Tongue (tissue), 2 donors: ENCODE data around the gene SERF2. TPM values are rescaled to one million over a fixed set of nuclear protein-coding genes. Genes with fewer than 3 reads are reported as not detected.

Source experiments
- DNase-seq: peaks from one replicate; pipeline ENCODE4 v3.0.0-alpha.2; 2015
- total RNA-seq: library from RNA; depleted of rRNA; stranded (reverse); fragments of >200 nt; gene quantifications from one replicate; pipeline ENCODE4 v1.2.3, GENCODE V29; 2014

The SERF2 gene
- 272 TPM for total RNA-seq

- DNase-seq: peak; percentile 100
Measured at GRCh38 chr15:43791993-43792760, at the start of gene SERF2. TSS of gene SERF2 (plus strand) at chr15:43792320. CDS start at chr15:43792377, 57 bp downstream.

GRCh38 chr15:43746245-43746902 is 45.7 kb upstream of the SERF2 start, which contains the start of gene PDIA3:
TSS of gene PDIA3 (plus strand) at chr15:43746438. CDS start at chr15:43746540, 102 bp downstream.
- peak; percentile 96 for DNase-seq

GRCh38 chr15:43746903-43747309 is 45.2 kb upstream of the SERF2 start:
- peak; percentile 20 for DNase-seq

DNA sequence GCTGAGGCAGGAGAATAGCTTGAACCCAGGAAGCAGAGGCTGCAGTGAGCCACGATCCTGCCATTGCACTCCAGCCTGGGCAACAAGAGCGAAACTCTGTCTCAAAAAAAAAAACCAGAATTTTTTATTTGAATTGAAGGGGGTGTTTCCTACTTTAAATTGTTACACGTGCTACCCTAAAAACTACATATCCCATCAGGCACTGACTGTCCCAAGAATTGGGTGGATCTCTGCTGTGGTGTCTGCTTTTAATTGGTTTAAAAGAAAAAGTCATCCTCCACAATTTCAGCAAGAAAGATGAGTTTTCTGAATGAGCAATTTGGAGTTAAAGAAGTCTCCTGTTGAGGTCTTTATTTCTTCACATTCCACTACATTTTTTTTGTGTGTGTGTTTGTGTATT is 43.7 kb upstream of the SERF2 start:
- DNase-seq: no peak

GRCh38 chr15:43749690-43750345 is 42.3 kb upstream of the SERF2 start:
- DNase-seq: no peak

DNA sequence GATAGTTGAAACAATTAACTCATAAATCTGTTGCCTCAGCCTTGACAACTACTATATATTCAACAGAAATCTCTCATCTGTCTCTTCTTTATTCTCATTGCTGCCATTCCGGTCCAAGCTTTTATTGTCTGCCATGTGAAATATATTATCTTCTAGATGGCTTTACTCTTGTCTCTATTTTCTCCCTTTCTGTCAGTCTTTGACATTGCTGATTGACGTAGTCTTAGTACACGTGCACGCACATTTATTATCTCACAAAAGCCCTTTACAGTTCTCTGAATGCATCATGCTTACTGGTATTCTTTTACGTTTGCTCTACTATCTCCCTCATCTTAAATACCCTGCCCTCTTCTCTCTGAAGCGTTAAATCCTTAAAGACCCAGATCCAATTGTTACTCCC is 40.2 kb upstream of the SERF2 start:
- no peak for DNase-seq

GRCh38 chr15:43762824-43763223 is 29.3 kb upstream of the SERF2 start:
- DNase-seq: no peak

- no peak for DNase-seq
Measured at GRCh38 chr15:43763819-43764446, 28.2 kb upstream of the SERF2 start.

DNA sequence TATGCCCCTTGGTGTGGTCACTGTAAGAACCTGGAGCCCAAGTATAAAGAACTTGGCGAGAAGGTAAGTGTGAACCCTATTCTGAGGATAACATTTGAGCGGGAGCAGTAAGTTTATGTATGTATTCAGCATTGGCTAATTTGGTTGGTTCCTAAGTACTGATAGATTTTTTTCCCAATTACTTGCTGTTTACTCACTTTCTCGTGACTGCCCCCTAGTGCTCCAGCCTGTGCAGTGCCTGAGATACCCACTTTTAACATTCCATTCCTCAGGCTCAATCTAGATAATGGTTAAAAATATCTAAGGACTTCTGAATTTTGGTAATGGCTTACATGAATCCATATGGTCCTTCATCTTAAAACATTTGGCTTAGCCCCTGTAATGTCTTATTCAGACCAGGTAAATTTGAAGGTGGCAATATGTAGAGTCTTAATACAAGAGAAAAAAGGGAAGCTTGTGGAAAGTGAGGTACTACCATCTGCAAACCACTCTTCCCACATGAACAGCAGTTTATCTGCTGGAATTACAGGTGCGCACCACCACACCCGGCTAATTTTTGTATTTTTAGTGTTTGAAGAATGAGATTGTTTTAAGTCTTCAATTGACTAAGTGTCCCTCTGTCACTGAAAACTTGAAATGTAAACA is 22.4 kb upstream of the SERF2 start:
- DNase-seq: peak; percentile 60

DNA sequence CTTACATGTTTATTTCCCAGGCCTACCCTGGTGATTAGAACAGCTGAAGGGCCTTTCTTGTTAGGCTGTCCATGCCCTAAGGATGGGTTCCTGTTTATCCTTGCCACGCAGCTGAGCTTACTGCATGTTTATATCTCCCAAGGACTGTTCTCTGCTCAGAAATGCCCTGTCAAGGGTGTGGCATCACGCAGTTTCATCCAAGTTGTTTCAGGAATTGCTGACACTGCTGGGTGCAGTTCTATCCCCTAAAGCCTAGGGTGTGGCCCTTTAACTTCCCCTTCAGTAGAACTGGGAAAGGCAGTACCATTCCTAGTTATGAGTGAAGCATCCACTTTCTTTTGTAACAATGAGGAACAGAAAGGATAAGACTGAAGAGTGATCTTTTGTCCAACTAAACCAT is 20.3 kb upstream of the SERF2 start:
- DNase-seq: no peak

- no peak for DNase-seq
Measured at GRCh38 chr15:43772624-43773023, 19.5 kb upstream of the SERF2 start.

GRCh38 chr15:43774062-43774461 is 18.1 kb upstream of the SERF2 start:
- DNase-seq: no peak

DNA sequence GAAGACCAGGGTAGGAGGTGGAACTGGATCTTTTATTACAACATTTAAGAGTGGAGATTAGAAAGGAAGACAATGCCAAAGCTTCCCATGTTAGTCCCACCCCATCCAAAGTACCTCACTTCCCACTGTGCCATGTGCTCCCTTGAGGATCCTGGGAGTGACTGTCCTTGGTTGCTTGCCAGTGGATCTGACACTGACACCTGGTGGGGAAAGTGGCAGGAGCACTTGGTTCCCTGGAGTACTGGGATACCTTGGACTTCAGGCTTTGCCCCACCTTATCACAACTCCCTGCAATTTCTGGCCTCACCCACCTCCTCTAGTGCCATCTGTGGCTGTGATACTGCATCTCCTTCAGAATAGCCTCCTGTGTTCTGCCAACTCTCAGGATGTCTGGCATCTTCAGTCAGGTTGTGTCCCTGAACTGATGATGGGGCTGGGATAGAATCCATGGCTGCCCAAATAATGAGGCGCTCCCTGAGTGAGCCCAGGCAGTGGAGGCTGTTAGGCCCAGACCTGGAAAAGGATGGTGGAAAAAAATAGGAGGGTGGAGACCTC is 16.6 kb upstream of the SERF2 start:
- DNase-seq: peak; percentile 35

DNA sequence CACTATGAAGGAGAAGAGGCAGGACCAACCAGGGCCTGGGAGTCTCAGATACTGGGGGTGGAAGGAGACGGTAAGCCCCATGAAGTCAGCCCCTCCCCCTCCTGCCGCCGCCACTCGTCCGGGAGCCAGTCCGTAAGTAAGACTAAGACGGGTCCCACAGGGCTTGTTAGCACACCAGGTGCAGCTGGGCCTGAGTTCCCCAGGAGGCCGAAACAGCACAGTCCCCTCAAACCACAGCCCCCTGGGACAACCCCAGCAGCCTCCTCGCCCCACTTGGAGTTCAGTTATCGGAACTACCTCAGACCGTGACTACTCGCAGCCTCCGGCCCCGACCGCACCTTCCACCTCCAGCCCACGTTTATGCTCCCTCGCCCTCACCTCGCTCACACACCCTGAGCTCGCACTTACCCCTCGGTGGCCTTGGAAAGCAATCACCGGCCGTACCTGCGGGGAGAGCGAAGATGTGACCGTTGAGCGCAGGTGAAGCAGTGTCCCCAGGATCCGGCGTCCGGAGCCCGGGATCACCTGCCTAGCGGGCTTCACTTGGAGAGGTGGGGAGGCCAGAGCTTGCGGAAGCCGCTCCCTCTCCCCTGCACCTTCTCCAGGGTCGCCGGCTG is 15.9 kb upstream of the SERF2 start:
- peak; percentile 30 for DNase-seq

- peak; percentile 80 for DNase-seq
Measured at GRCh38 chr15:43776718-43777266, 15.3 kb upstream of the SERF2 start, which contains the start of gene ELL3. TSS of gene ELL3 (minus strand) at chr15:43776966. CDS start at chr15:43776901, 65 bp downstream.

DNA sequence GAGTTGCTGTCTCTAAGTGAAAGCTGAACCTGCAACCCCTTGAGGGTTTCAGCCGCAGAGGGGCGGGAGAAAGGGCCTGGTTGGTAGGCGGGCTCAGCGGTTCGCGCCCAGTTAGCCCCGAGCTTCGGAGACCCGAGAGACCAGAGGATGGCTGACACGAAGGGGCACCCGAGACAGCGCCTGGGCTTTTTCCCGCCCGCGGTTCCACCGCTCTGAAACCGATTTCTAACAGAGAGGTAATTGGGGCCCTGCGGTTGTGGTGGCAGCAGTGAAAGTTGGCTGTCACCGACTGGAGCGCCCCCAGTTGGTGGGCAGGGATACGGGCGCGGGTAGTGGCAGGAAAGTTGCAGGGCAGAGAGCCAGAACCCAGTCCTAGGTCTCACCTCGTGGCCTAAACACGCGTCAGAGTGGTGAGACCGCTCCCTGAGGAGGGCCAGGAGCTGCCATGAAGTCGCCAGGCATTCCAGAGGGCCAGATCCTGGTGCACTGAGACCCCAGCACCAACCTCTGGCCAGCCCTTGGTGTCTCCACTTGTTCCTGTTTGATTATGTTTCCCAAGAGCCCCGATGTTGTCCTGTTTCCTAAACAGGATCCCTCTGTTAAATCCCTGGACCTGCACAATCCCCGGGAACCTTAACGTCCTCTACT is 14.7 kb upstream of the SERF2 start:
- peak; percentile 74 for DNase-seq

DNA sequence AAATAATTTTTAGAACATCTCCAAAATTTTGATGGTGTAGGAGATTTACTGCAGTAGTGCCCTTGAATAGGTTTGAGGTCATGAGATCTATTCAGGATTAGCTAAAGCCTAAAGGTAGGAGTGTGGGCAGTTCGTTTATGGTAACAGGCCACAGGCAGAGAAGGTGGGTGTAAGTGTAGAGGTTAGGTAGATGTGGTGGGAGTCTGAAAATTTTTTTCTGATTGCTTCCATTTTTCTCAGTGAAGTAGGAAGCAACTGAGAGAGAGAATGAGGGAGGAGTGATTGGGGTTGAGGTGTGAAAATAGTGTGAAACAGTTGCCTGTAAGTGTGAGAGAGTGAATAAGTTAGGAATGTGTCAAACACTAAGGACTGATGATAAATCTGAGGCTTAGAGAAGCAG is 13.1 kb upstream of the SERF2 start:
- DNase-seq: no peak

GRCh38 chr15:43789409-43789808 is 2.7 kb upstream of the SERF2 start:
- no peak for DNase-seq

DNA sequence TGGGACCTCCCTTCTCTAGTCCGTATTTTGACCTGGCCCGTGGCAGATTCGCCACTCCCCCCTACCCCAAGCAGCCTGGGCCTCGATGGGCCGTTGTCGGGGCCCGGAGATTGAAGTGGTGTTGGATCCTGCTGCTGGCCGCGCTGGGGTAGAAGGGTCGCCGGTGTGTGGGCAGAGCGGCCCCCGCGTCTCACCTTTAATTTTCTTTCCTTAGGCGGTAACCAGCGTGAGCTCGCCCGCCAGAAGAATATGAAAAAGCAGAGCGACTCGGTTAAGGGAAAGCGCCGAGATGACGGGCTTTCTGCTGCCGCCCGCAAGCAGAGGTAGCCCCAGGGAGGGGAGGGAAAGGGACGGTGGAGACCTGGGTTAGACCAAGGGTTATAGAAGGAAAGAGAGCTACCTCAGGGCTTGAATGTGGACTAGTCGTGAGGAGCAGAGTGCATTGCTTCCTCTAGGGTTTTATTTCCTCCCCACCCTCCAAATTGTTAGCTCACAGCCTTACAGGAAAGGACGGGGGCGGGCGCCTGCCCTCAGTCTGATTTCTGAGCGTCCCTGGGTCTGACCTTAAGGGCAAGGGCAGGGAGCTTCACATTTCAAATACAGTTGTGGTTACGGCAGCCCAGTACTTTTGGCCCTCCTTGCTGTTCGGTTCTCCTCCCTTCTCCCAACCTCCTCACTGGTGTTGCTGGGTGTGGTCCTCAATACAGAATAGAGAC is 799 bp downstream of the SERF2 start:
- DNase-seq: peak; percentile 28

DNA sequence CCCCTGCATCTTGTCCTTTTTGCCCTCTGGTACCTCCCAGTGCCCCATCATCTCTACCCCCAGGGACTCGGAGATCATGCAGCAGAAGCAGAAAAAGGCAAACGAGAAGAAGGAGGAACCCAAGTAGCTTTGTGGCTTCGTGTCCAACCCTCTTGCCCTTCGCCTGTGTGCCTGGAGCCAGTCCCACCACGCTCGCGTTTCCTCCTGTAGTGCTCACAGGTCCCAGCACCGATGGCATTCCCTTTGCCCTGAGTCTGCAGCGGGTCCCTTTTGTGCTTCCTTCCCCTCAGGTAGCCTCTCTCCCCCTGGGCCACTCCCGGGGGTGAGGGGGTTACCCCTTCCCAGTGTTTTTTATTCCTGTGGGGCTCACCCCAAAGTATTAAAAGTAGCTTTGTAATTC is 1.5 kb downstream of the SERF2 start:
- no peak for DNase-seq
